Thyroid gland (tissue), 4 donors: Measurements from ENCODE around the gene PAX7. TPM values are rescaled to one million over a fixed set of nuclear protein-coding genes. Genes with fewer than 3 reads are reported as not detected.

Source experiments
- DNase-seq, 2 donors: peaks; one replicate each; pipeline ENCODE4 v3.0.0-alpha.2; 2019
- H3K27ac ChIP-seq, 3 donors: fragments of 200-600 bp; sonication (generic); 1 replicate in 2 of 3; 2 replicates in 1 of 3; pipeline ENCODE4 v1.5.1; 2016 to 2019; ENCODE audit warnings: mild to moderate bottlenecking in 1 of 3, moderate library complexity in 1 of 3
- H3K27me3 ChIP-seq: fragments of 200-600 bp; sonication (generic); one replicate; pipeline ENCODE4 v1.5.1; 2019
- H3K36me3 ChIP-seq, 2 donors: fragments of 200-600 bp; sonication (generic); one replicate each; pipeline ENCODE4 v1.5.1; 2016 to 2019
- H3K4me1 ChIP-seq, 2 donors: fragments of 200-600 bp; sonication (generic); one replicate each; pipeline ENCODE4 v1.5.1; 2017 to 2019
- H3K4me3 ChIP-seq, 3 donors: fragments of 200-600 bp; sonication (generic); replicated peaks in 1 of 3; 1 replicate in 2 of 3; 2 replicates in 1 of 3; pipeline ENCODE4 v1.5.1; 2016; ENCODE audit warnings: mild to moderate bottlenecking in 1 of 3
- H3K9me3 ChIP-seq: fragments of 200-600 bp; sonication (generic); one replicate; pipeline ENCODE4 v1.5.1; 2017
- POLR2A ChIP-seq, 2 donors: fragments of 450-650 bp; IDR thresholded peaks; one replicate each; pipeline ENCODE4 v1.6.1; 2017; ENCODE audit warnings: antibody characterized with exemption in 2 of 2, mild to moderate bottlenecking in 2 of 2, moderate library complexity in 1 of 2
- WGBS, 2 donors: methylation state at CpG; one replicate each; pipeline ENCODE4 v1.1.5; 2017; 5-methylcytosine and 5-hydroxymethylcytosine counted together
- intact Hi-C: fragments of 100-400 bp; cut with DNase I; formaldehyde crosslinking; loops from one replicate; pipeline ENCODE4 v1.15.1; 2023
- total RNA-seq, 4 donors: library from RNA; depleted of rRNA; stranded (reverse); fragments of >200 nt; gene quantifications; one replicate each; pipeline ENCODE4 v1.2.3, GENCODE V29; 2016
- TF ChIP-seq, protein P1 (sequence below), 6 experiments: fragments of 200-600 bp in 3 of 6; fragments of 450-650 bp in 3 of 6; sonication (generic) in 3 of 6; IDR thresholded peaks; one replicate each; pipeline ENCODE4 v1.5.1; 2016 to 2019; ENCODE audit warnings: antibody characterized with exemption in 6 of 6, mild to moderate bottlenecking in 2 of 6, inconsistent platforms in 1 of 6, moderate library complexity in 1 of 6

The PAX7 gene
- total RNA-seq, 4 donors from 2014 or later, result 0.78 TPM; not detected in 3

GRCh38 chr1:18703041-18703621 lies 72.5 kb downstream of the PAX7 start:
- intact Hi-C loops, result no loop called here
- TF ChIP-seq POLR2A (IDR thresholded peaks at IDR 0.05), result no peak
- TF ChIP-seq, protein P1, sequence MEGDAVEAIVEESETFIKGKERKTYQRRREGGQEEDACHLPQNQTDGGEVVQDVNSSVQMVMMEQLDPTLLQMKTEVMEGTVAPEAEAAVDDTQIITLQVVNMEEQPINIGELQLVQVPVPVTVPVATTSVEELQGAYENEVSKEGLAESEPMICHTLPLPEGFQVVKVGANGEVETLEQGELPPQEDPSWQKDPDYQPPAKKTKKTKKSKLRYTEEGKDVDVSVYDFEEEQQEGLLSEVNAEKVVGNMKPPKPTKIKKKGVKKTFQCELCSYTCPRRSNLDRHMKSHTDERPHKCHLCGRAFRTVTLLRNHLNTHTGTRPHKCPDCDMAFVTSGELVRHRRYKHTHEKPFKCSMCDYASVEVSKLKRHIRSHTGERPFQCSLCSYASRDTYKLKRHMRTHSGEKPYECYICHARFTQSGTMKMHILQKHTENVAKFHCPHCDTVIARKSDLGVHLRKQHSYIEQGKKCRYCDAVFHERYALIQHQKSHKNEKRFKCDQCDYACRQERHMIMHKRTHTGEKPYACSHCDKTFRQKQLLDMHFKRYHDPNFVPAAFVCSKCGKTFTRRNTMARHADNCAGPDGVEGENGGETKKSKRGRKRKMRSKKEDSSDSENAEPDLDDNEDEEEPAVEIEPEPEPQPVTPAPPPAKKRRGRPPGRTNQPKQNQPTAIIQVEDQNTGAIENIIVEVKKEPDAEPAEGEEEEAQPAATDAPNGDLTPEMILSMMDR (IDR thresholded peaks at IDR 0.05), result no peak
- H3K36me3 ChIP-seq, result no peaks in the 10 kb centered on the region
- no peak overlapping the region for H3K27ac ChIP-seq
- no peak overlapping the region for H3K4me3 ChIP-seq
- H3K4me1 ChIP-seq, result no peaks in the 10 kb centered on the region
- WGBS, 2 donors, result 55 to 65% methylated on average over 6 to 12 of the region's 21 CpGs
- no peaks in the 10 kb centered on the region for H3K9me3 ChIP-seq
- no peak for DNase-seq
- no peaks in the 10 kb centered on the region for H3K27me3 ChIP-seq

- intact Hi-C loops, result no loop called here
These were observed 75.2 kb downstream of the PAX7 start for GRCh38 chr1:18705811-18706210.

DNA sequence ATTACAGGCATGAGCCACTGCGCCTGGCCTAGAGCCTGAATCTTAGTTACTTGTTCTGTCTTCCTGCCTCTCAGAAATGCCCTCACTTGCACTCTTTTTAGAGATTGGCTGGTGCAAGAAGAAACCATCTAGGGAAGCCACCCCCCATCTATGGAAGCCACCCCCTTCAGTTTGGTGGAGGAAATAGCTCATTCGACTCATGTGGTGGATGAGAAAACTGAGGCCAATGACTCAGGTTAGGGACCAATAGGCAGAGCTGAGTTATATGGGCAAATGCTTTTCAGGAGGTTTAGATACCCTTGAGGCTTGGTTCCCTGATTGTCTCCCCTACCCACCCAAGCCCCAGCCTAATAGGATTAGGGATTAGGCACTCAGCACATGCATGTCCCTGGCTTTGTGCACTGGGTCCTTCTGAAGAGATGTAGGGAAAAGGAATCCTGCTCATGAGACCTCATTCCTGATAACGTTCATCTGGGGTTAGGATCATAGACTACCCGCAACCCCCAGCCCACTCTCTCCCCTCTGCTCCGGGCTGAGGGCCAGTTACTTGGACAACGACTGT lies 77.1 kb downstream of the PAX7 start:
- TF ChIP-seq, protein P1 (IDR thresholded peaks at IDR 0.05), result no peak
- TF ChIP-seq POLR2A (IDR thresholded peaks at IDR 0.05), result no peak
- intact Hi-C loops, result no loop called here
- Histone ChIP-seq H3K4me1 (no peaks in the 10 kb centered on the region), H3K27me3 (no peaks in the 10 kb centered on the region), H3K9me3 (no peaks in the 10 kb centered on the region), H3K4me3 (no peak overlapping the region), H3K36me3 (no peaks in the 10 kb centered on the region), H3K27ac (no peak overlapping the region)
- DNase-seq, result no peak
- WGBS, 2 donors, result 52 to 78% methylated on average over 6 of the region's 6 CpGs

More at GRCh38 chr1:18705811-18706210, 75.2 kb downstream of the PAX7 start:
- H3K4me3 ChIP-seq, result no peak overlapping the region
- TF ChIP-seq, protein P1 (IDR thresholded peaks at IDR 0.05), result no peak
- TF ChIP-seq POLR2A (IDR thresholded peaks at IDR 0.05), result no peak
- H3K9me3 ChIP-seq, result no peaks in the 10 kb centered on the region
- no peaks in the 10 kb centered on the region for H3K27me3 ChIP-seq
- no peaks in the 10 kb centered on the region for H3K4me1 ChIP-seq
- H3K27ac ChIP-seq, result no peak overlapping the region
- H3K36me3 ChIP-seq, result no peaks in the 10 kb centered on the region
- DNase-seq, result no peak
- WGBS, 2 donors, result 59 to 62% methylated on average over 10 to 12 of the region's 12 CpGs

DNA sequence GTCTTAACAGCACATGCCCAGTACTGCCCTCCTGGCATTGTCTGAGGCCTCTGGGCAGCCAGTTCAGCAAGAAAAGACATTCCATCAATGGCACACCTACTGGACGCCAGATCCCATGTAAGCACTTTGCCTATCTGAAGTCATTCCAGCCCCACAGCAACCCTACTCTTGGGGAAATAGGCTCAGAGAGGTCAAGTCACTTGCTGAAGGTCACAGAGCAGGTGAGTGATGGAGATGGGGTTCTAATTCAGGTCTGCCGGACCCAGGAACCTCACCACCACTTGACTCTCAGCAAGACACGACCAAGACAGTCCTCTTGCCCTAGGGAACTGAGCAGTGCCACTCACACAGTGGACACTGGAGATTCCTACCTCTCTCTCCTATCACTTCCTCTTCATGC lies 79.4 kb downstream of the PAX7 start:
- WGBS, 2 donors, result 82 to 87% methylated on average over 3 of the region's 3 CpGs
- Histone ChIP-seq H3K4me3 (no peak overlapping the region), H3K4me1 (no peaks in the 10 kb centered on the region), H3K9me3 (no peaks in the 10 kb centered on the region), H3K27me3 (no peaks in the 10 kb centered on the region), H3K36me3 (no peaks in the 10 kb centered on the region), H3K27ac (no peak overlapping the region)
- DNase-seq, result no peak
- TF ChIP-seq POLR2A (IDR thresholded peaks at IDR 0.05), result no peak
- intact Hi-C loops, result no loop called here

DNA sequence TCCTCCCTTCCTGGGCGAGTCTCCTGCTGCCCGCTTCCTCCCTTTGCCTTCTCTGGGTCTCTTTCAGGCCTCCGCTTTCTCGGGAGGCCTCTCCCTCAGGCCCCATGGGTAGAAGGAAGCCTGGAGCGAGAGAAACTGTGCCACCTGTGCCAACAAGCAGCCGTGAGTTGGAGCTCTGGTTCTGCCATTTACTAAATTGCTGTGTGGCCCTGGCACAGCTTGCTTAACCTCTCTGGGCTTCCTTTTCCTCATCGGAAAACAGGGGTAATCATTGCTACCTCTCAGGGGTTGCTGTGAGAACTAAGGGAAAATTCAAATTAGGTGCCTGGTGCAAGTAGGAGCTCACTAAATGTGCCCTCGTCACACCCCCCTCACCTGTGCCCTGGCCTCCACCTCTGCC lies 80.4 kb downstream of the PAX7 start:
- Histone ChIP-seq H3K27ac (no peak overlapping the region), H3K27me3 (no peaks in the 10 kb centered on the region)

More for the DNA sequence above, 80.4 kb downstream of the PAX7 start:
- Histone ChIP-seq H3K9me3 (no peaks in the 10 kb centered on the region), H3K4me1 (no peaks in the 10 kb centered on the region), H3K36me3 (no peaks in the 10 kb centered on the region), H3K4me3 (no peak overlapping the region)
- DNase-seq, result no peak
- intact Hi-C loops, result no loop called here
- TF ChIP-seq POLR2A (IDR thresholded peaks at IDR 0.05), result no peak
- TF ChIP-seq, protein P1 (IDR thresholded peaks at IDR 0.05), result no peak
- 80 to 85% methylated on average over 8 of the region's 8 CpGs for WGBS, 2 donors
